Testis (tissue), 3 donors: Measurements from ENCODE around the gene KIF6. TPM values are rescaled to one million over a fixed set of nuclear protein-coding genes. Genes with fewer than 3 reads are reported as not detected.
A peak's percentile ranks its signal among the peaks of the same experiment; 100 is the strongest.

Experiments used
- DNase-seq: peaks from one replicate; pipeline ENCODE4 v3.0.0-alpha.2; 2019
- H3K27ac ChIP-seq, 2 donors: fragments of 200-600 bp; sonication (generic); one replicate each; pipeline ENCODE4 v1.5.1; 2019
- H3K27me3 ChIP-seq: fragments of 200-600 bp; sonication (generic); one replicate; pipeline ENCODE4 v1.5.1; 2019
- H3K36me3 ChIP-seq: fragments of 200-600 bp; sonication (generic); one replicate; pipeline ENCODE4 v1.5.1; 2017; ENCODE audit warnings: low read depth; ENCODE audit errors: missing control alignments
- H3K4me1 ChIP-seq: fragments of 200-600 bp; sonication (generic); one replicate; pipeline ENCODE4 v1.5.1; 2019
- H3K4me3 ChIP-seq, 2 donors: fragments of 200-600 bp; sonication (generic); one replicate each; pipeline ENCODE4 v1.5.1; 2017 to 2019
- H3K9me3 ChIP-seq: fragments of 200-600 bp; sonication (generic); one replicate; pipeline ENCODE4 v1.5.1; 2017
- POLR2A ChIP-seq: fragments of 450-650 bp; IDR thresholded peaks from one replicate; pipeline ENCODE4 v1.6.1; 2017; ENCODE audit warnings: antibody characterized with exemption, mild to moderate bottlenecking, moderate library complexity
- WGBS, 2 donors: methylation state at CpG; one replicate each; pipeline ENCODE4 v1.1.5; 2018; 5-methylcytosine and 5-hydroxymethylcytosine counted together
- intact Hi-C: fragments of 100-400 bp; cut with DNase I; formaldehyde crosslinking; loops from one replicate; pipeline ENCODE4 v1.15.1; 2023; ENCODE audit warnings: low total_unique reads
- polyA plus RNA-seq: library from polyadenylated mRNA; stranded (reverse); fragments of 350-450 nt; fragmentation: Illumina TruSeq; extraction: RNeasy Lipid Tissue Mini Kit (QIAGEN cat#74804); gene quantifications from one replicate; pipeline ENCODE4 v1.2.3, GENCODE V29; 2014; ENCODE audit warnings: low read depth, low replicate concordance; ENCODE audit not compliant: insufficient read depth
- total RNA-seq, 2 donors: library from RNA; depleted of rRNA; stranded (reverse); fragments of >200 nt; gene quantifications; one replicate each; pipeline ENCODE4 v1.2.3, GENCODE V29; 2016
- TF ChIP-seq, protein P1 (sequence below), 3 experiments: fragments of 450-650 bp in 2 of 3; fragments of 200-600 bp in 1 of 3; sonication (generic) in 1 of 3; IDR thresholded peaks; one replicate each; pipeline ENCODE4 v1.5.1; 2016 to 2019; ENCODE audit warnings: antibody characterized with exemption in 3 of 3, mild to moderate bottlenecking in 2 of 3, moderate library complexity in 1 of 3

The KIF6 gene
- total and polyA plus RNA-seq, 3 donors from 2014 or later, result 4.2 to 12.0 (median 6.3) TPM

DNA sequence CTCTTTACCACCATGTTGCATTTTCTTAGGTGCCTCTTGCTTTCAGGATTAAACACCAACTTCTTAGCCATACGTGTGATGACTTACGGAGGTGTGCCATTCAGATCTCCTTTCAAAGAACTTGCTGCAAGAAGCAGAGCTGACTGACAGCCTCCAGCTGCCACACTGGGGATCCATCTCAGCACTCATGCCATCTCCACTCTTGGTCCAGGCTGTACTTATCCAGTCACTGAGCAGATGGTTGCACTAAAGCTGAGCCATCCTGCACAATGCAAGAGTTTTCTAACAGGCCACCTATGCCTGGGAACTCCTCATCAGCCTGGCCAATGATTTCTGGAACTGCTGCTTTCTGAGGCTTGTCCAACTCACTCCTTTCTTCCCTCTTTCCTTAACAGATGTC, 31.4 kb upstream of the KIF6 start:
- no peaks in the 10 kb centered on the region for H3K9me3 ChIP-seq
- H3K4me1 ChIP-seq, result peaks cover 20% of the 10 kb centered on the region
- TF ChIP-seq, protein P1, sequence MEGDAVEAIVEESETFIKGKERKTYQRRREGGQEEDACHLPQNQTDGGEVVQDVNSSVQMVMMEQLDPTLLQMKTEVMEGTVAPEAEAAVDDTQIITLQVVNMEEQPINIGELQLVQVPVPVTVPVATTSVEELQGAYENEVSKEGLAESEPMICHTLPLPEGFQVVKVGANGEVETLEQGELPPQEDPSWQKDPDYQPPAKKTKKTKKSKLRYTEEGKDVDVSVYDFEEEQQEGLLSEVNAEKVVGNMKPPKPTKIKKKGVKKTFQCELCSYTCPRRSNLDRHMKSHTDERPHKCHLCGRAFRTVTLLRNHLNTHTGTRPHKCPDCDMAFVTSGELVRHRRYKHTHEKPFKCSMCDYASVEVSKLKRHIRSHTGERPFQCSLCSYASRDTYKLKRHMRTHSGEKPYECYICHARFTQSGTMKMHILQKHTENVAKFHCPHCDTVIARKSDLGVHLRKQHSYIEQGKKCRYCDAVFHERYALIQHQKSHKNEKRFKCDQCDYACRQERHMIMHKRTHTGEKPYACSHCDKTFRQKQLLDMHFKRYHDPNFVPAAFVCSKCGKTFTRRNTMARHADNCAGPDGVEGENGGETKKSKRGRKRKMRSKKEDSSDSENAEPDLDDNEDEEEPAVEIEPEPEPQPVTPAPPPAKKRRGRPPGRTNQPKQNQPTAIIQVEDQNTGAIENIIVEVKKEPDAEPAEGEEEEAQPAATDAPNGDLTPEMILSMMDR (IDR thresholded peaks at IDR 0.05), result no peak
- TF ChIP-seq POLR2A, result no peak
- no peaks in the 10 kb centered on the region for H3K36me3 ChIP-seq
- H3K27me3 ChIP-seq, result no peaks in the 10 kb centered on the region
- 96 to 100% methylated on average over 2 of the region's 2 CpGs for WGBS, 2 donors
- no peak for DNase-seq
- H3K4me3 ChIP-seq, result no peak overlapping the region
- no peak overlapping the region for H3K27ac ChIP-seq
- intact Hi-C loops, result no loop called here

DNA sequence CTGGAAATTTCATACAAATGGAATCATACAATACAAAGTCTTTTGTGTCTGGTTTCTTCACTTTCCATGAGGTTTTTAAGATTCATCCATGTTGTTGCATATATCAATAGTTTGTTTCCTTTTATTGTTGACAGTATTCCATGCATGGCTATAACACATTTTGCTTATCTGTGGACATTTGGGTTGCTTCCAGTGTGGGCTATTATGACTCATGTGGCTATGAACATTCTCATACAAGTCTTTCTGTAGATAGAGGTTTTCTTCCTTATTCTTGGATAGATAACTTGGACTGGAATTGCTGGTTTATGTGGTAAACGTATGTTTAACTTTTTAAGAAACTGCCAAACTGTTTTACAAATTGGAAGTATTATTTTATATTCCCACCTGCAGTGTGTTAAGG, 30.0 kb upstream of the KIF6 start:
- Histone ChIP-seq H3K27ac (no peak overlapping the region), H3K9me3 (no peaks in the 10 kb centered on the region), H3K4me1 (peaks cover 17% of the 10 kb centered on the region), H3K27me3 (no peaks in the 10 kb centered on the region), H3K36me3 (no peaks in the 10 kb centered on the region), H3K4me3 (no peak overlapping the region)
- intact Hi-C loops, result no loop called here
- no peak for DNase-seq
- WGBS, 2 donors, result 81 to 94% methylated on average over 1 of the region's 1 CpG
- no peak for TF ChIP-seq POLR2A
- TF ChIP-seq, protein P1 (IDR thresholded peaks at IDR 0.05), result no peak

DNA sequence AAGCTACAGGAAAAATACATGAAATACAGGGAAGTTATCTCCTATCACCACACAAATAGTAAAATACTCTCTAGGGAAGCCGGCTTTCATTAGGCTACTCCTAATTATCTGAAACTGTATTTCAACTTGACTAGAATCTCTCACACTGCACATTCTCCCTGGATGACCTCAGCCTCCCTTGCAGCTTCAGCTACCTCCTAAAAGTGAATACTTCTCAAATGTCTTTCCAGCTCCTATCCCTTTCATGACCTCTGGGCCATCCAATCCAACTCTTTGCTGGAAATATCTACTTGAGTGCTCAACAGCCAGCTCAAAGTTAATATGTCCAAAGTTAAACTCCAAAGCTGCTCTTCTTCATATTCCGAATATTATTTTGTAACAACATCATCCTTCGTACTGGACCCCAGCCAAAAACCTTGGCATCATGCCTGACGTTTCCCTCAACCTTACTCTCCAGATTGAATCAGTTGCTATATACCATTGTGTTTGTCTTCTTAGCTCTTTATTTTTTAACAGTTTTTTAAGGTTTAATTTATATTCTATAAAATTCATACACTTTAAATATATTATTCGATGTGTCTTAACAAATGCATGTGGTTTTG, 29.4 kb upstream of the KIF6 start:
- Histone ChIP-seq H3K4me1 (peaks cover 11% of the 10 kb centered on the region), H3K27ac (no peak overlapping the region), H3K27me3 (no peaks in the 10 kb centered on the region), H3K9me3 (no peaks in the 10 kb centered on the region), H3K4me3 (no peak overlapping the region), H3K36me3 (no peaks in the 10 kb centered on the region)
- DNase-seq, result peak; percentile 42
- 46 to 53% methylated on average over 5 of the region's 5 CpGs for WGBS, 2 donors
- intact Hi-C loops, result no loop called here
- TF ChIP-seq, protein P1 (IDR thresholded peaks at IDR 0.05), result no peak
- no peak for TF ChIP-seq POLR2A

DNA sequence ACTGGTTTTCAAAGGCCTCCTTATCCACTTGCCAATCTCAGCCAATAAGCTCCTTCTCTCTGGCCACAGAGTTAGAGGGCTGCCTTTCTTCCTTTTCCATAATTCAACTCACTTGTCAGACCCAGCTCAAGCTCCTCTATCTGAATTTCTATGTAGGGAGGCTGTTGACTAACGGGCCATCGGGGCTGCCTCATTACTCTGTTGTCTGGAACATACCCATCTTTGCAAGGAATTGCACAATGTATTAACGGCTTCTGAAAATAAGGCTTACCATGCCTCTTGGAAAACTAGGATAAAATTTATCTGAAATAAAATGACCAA, 28.5 kb upstream of the KIF6 start:
- Histone ChIP-seq H3K4me3 (no peak overlapping the region), H3K27me3 (no peaks in the 10 kb centered on the region), H3K36me3 (no peaks in the 10 kb centered on the region), H3K27ac (no peak overlapping the region), H3K9me3 (no peaks in the 10 kb centered on the region), H3K4me1 (peaks cover 11% of the 10 kb centered on the region)
- intact Hi-C loops, result no loop called here
- 48 to 55% methylated on average over 3 of the region's 3 CpGs for WGBS, 2 donors
- no peak for DNase-seq
- no peak for TF ChIP-seq POLR2A
- TF ChIP-seq, protein P1 (IDR thresholded peaks at IDR 0.05), result no peak
